Measurements from ENCODE around the gene OR2C1. TPM values are rescaled to one million over a fixed set of nuclear protein-coding genes. Genes with fewer than 3 reads are reported as not detected.

Gene OR2C1
- total and polyA plus RNA-seq, 10 donors = 0.08 to 0.60 (median 0.33) TPM; not detected in 5

DNA sequence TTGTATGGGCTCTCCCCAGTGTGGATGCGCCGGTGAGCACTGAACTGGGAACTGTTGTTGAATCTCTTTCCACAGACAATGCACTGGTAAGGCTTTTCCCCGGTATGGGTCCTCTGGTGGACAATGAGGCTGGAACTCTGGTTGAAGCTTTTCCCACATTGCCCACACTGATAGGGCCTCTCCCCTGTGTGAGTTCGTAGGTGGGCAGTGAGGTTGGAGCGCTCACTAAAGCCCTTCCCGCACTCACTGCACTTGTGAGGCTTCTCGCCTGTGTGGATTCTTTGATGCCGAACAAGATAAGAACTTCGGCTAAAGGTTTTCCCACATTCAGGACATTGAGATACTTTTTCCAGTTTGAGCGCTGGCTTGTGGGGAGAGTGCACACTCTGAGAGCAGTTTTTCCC, 27.4 kb downstream of the OR2C1 start:
- no peaks in the 10 kb centered on the region for H3K4me1 ChIP-seq
- TF ChIP-seq, protein P1, sequence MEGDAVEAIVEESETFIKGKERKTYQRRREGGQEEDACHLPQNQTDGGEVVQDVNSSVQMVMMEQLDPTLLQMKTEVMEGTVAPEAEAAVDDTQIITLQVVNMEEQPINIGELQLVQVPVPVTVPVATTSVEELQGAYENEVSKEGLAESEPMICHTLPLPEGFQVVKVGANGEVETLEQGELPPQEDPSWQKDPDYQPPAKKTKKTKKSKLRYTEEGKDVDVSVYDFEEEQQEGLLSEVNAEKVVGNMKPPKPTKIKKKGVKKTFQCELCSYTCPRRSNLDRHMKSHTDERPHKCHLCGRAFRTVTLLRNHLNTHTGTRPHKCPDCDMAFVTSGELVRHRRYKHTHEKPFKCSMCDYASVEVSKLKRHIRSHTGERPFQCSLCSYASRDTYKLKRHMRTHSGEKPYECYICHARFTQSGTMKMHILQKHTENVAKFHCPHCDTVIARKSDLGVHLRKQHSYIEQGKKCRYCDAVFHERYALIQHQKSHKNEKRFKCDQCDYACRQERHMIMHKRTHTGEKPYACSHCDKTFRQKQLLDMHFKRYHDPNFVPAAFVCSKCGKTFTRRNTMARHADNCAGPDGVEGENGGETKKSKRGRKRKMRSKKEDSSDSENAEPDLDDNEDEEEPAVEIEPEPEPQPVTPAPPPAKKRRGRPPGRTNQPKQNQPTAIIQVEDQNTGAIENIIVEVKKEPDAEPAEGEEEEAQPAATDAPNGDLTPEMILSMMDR (IDR thresholded peaks at IDR 0.05 in 8 of 11, conservative IDR thresholded peaks at IDR 0.05 in 3 of 11) = no peak
- TF ChIP-seq POLR2AphosphoS5 (IDR thresholded peaks at IDR 0.05) (no peak), POLR2A (IDR thresholded peaks at IDR 0.05) (no peak)
- H3K36me3 ChIP-seq = peaks cover 20 to 85% (median 61%) of the 10 kb centered on the region in 6 donors
- peak overlapping the region in 1 of 8 donors; percentile 40 for H3K4me3 ChIP-seq
- H3K27ac ChIP-seq = no peak overlapping the region
- no peaks in the 10 kb centered on the region for H3K27me3 ChIP-seq (replicated peaks in 1 of 7)
- peaks cover 20 to 87% (median 20%) of the 10 kb centered on the region in 8 donors for H3K9me3 ChIP-seq
- no peak for DNase-seq
- WGBS, 5 donors = 97 to 99% (median 98%) methylated on average over 10 of the region's 10 CpGs
- intact Hi-C loops (cut with DNase I; ENCODE audit: low total_unique reads) = loop anchor here (10.0 kb wide), 1 partner anchor 68 kb away; no protein-coding TSS in a partner anchor

DNA sequence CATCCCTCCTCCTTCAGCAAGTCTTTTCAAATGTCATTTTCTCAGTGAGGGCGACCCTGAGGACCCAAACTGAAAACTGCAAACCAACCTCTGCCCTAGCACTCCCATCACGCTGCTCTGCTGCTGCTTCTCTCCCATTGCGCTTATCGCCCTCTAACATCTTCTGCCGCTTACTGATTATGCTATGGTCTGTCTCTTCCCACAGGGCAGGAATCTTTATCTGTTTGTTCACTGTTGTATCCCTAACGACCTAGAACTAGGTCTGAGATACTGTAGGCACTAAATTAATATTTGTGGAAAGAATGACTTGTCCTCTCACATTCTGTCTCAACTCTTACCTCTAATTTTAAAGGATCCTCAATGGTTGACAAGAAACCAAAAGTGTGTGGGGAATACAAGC, 32.6 kb downstream of the OR2C1 start:
- Histone ChIP-seq H3K4me1 (no peaks in the 10 kb centered on the region), H3K27me3 (replicated peaks in 1 of 7) (no peaks in the 10 kb centered on the region), H3K36me3 (peaks cover 17 to 93% (median 85%) of the 10 kb centered on the region in 6 donors), H3K9me3 (peaks cover 27 to 77% (median 71%) of the 10 kb centered on the region in 8 donors), H3K27ac (no peak overlapping the region), H3K4me3 (no peak overlapping the region)
- intact Hi-C loops (cut with DNase I; ENCODE audit: low total_unique reads) = loop anchor here (10.0 kb wide), 1 partner anchor 74 kb away; no protein-coding TSS in a partner anchor
- TF ChIP-seq, protein P1 (IDR thresholded peaks at IDR 0.05 in 8 of 11, conservative IDR thresholded peaks at IDR 0.05 in 3 of 11) = no peak
- TF ChIP-seq POLR2A (IDR thresholded peaks at IDR 0.05) (no peak), POLR2AphosphoS5 (IDR thresholded peaks at IDR 0.05) (no peak)
- WGBS, 5 donors = 94 to 99% (median 96%) methylated on average over 6 of the region's 6 CpGs
- DNase-seq = no peak

DNA sequence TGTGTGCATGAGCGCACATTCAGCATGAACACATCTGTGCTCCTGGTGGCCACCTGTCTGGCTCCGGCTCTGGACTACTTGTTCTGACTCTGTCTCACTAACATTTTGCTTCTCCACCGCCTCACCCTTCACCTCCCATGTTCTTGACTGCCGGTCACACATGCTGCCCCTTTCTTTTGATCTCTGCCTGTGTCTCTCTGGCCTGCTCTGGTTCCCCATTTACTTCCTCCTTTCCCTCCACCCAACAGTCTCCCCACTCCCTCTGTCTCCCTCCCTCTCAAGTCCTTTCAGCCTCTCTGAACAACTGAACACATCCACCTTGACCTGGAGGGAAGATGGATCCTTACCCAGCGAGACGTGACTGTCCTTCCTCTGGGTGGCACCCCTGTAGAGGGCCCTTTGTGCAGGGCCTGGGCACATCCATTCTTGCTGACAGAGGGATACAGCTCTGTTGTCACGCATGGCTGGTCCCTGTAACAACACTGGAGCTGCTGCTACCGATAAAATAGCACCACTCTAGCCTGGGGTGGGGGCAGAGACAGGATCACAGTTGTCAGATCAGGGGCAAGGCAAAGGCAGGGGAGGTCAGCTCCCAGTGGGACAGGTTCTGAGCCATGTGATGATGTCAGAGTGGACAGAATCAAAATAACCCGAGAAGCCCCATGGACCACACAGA, 34.1 kb downstream of the OR2C1 start:
- no peak for TF ChIP-seq POLR2A (IDR thresholded peaks at IDR 0.05)
- TF ChIP-seq, protein P1 (IDR thresholded peaks at IDR 0.05 in 8 of 11, conservative IDR thresholded peaks at IDR 0.05 in 3 of 11) = no peak
- no peak for TF ChIP-seq POLR2AphosphoS5 (IDR thresholded peaks at IDR 0.05)
- intact Hi-C loops (cut with DNase I; ENCODE audit: low total_unique reads) = loop anchor here (10.0 kb wide), 1 partner anchor 75 kb away; no protein-coding TSS in a partner anchor
- DNase-seq = no peak
- Histone ChIP-seq H3K36me3 (peaks cover 7 to 93% (median 85%) of the 10 kb centered on the region in 6 donors), H3K27me3 (replicated peaks in 1 of 7) (no peaks in the 10 kb centered on the region), H3K9me3 (peaks cover 13 to 87% (median 85%) of the 10 kb centered on the region in 8 donors), H3K27ac (no peak overlapping the region), H3K4me3 (peak overlapping the region in 1 of 8 donors; percentile 0), H3K4me1 (no peaks in the 10 kb centered on the region)
- WGBS, 5 donors = 79 to 96% (median 92%) methylated on average over 9 of the region's 9 CpGs

DNA sequence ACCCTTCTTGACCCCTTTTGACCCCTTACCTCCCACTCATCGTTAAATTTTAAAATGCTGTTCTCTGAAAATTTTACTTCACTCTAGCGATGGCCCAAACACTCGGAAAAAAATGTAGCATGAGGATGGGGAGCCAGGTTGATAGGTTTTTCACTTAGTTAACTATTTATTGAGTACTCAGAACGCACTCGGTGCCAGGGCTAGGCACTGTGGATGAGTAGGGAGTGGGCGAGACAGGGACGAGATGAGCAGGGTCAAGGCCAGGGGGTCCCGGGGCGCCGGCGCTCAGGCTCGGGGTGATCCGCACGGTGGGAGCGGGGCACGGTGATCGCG, 44.7 kb downstream of the OR2C1 start:
- H3K36me3 ChIP-seq = peaks cover 0 to 57% (median 38%) of the 10 kb centered on the region in 6 donors
- peaks cover 9 to 62% (median 38%) of the 10 kb centered on the region in 6 donors for H3K4me1 ChIP-seq
- 0 to 1% (median 0%) methylated on average over 16 to 18 of the region's 18 CpGs for WGBS, 5 donors
- intact Hi-C loops (cut with DNase I; ENCODE audit: low total_unique reads) = no loop called here
- peak overlapping the region; percentile 59 to 95 (median 80) for H3K4me3 ChIP-seq
- H3K27ac ChIP-seq = peak overlapping the region; percentile 71 to 94 (median 91)
- no peak for TF ChIP-seq POLR2AphosphoS5 (IDR thresholded peaks at IDR 0.05)
- no peak for TF ChIP-seq POLR2A (IDR thresholded peaks at IDR 0.05)
- TF ChIP-seq, protein P1 (IDR thresholded peaks at IDR 0.05 in 8 of 11, conservative IDR thresholded peaks at IDR 0.05 in 3 of 11) = no peak
- H3K9me3 ChIP-seq = peaks cover 0 to 62% (median 46%) of the 10 kb centered on the region in 8 donors
- H3K27me3 ChIP-seq (replicated peaks in 1 of 7) = no peaks in the 10 kb centered on the region
- DNase-seq = no peak

All from spleen (tissue), 11 donors.